LNCaP clone FGC (cell line): ENCODE measurements around the gene HECTD4.
"Not testable (repeated sequence)": the region's sequence is repeated elsewhere in the genome, so short reads cannot be mapped to it uniquely, and the experiment has no call there.

Source experiments
- DNase-seq: peaks from one replicate; pipeline ENCODE4 v3.0.0-alpha.2; 2011; ENCODE audit warnings: low read depth
- H3K4me3 ChIP-seq: 2 replicates; pipeline ENCODE4 v1.5.1; 2011; ENCODE audit warnings: mild to moderate bottlenecking, low read depth, low read length, control low read depth
- TF ChIP-seq, protein P1 (sequence below): IDR thresholded peaks from 2 replicates; pipeline ENCODE4 v1.5.1; 2012; ENCODE audit warnings: mild to moderate bottlenecking; ENCODE audit not compliant: control insufficient read depth, insufficient read depth; ENCODE audit errors: extremely low read depth

The HECTD4 gene

DNA sequence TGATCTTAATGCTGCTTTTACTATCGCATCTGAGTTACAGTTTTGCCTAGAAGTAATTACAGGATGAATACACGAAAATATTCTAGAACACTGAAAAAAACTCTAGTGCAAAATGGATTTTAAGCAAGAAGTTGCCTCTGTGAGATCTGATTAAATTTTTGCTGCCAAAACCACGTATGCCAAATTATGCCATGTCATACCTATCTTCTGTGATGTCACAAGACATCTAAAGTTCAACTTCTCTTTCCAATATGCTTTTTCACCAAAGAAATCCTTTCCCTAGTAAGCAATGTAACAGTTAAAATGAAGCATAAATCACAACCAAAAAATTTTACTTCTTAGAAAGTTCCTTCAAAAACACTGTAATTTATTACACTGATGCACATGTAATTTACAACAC, 39.6 kb downstream of the HECTD4 start:
- no peak for DNase-seq
- TF ChIP-seq, protein P1, sequence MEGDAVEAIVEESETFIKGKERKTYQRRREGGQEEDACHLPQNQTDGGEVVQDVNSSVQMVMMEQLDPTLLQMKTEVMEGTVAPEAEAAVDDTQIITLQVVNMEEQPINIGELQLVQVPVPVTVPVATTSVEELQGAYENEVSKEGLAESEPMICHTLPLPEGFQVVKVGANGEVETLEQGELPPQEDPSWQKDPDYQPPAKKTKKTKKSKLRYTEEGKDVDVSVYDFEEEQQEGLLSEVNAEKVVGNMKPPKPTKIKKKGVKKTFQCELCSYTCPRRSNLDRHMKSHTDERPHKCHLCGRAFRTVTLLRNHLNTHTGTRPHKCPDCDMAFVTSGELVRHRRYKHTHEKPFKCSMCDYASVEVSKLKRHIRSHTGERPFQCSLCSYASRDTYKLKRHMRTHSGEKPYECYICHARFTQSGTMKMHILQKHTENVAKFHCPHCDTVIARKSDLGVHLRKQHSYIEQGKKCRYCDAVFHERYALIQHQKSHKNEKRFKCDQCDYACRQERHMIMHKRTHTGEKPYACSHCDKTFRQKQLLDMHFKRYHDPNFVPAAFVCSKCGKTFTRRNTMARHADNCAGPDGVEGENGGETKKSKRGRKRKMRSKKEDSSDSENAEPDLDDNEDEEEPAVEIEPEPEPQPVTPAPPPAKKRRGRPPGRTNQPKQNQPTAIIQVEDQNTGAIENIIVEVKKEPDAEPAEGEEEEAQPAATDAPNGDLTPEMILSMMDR, result no peak
- H3K4me3 ChIP-seq, result no peak overlapping the region

DNA sequence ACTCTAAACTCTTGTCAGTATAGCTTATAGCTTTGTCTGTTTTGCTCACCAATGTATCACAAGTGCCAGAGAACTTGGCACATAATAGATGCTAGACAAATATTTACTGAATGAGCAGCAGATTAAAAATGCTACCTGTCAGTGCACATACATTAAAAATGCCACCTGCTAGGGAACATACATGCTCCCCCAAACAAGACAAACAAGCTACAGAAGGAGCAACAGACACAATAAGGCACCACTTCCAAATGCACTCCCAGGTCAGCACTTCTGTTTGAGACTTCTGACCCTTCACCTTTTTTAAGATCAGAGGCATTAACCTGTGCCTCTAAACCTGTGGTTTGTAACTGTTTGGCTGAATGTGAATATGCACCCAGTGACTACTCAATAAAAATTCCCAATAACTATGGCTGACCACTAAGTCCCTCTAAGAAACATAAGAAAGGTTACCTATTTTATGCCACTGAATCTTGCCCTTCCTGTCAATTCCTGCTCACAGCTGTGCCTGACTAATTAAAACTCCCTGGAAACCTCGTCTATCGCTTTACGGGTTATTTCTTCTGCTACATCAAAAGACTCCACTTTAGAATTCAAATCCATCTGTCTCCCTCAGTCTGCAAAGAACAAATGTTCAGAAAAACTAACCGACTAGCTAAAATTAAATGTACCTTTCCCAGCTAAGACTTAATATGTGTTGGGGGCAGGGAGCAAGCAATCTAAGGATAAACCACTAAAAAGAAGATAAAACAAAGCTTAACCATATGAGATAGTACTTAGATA, 41.0 kb downstream of the HECTD4 start:
- peak; percentile 81 for DNase-seq
- TF ChIP-seq, protein P1, result no peak
- H3K4me3 ChIP-seq, result no peak overlapping the region

DNA sequence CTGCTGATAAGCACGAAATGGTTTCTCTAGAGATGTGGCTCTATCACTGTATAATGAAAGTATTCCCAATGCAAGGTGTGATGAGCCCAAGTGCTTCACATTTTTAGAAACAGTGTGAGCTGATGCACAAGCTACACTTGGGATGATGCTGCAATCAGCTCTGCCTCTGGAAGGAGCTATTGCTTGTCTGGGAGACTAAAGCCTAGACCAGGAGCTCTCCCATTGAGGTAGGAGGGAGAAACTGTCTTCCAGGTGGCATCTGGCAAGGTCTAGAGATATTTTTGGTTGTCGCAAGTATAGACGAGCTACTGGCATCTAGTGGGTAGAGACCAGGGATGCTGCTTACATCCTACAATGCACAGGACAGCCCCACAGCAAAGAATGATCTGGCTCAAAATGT, 42.0 kb downstream of the HECTD4 start:
- no peak overlapping the region for H3K4me3 ChIP-seq
- no peak for DNase-seq
- TF ChIP-seq, protein P1, result 0 out of 2 replicates have a peak, but pooled peaks have one; percentile 13

DNA sequence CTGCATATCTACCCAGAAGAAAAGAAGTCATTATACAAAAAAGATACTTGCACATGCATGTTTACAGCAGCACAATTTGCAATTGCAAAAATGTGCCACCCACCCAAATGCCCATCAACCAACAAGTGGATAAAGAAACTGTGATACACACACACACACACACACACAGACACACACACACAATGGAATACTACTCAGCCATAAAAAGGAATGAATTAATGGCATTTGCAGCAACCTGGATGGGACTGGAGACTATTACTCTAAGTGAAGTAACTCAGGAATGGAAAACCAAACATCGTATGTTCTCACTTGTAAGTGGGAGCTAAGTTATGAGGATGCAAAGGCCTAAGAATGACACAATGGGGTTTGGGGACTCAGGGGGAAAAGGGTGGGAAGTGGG, 47.2 kb downstream of the HECTD4 start:
- DNase-seq, H3K4me3 ChIP-seq: not testable (repeated sequence)

GRCh38 chr12:112333019-112333418, 49.2 kb downstream of the HECTD4 start:
- H3K4me3 ChIP-seq, result no peak overlapping the region
- DNase-seq, result no peak
- TF ChIP-seq, protein P1, result no peak

DNA sequence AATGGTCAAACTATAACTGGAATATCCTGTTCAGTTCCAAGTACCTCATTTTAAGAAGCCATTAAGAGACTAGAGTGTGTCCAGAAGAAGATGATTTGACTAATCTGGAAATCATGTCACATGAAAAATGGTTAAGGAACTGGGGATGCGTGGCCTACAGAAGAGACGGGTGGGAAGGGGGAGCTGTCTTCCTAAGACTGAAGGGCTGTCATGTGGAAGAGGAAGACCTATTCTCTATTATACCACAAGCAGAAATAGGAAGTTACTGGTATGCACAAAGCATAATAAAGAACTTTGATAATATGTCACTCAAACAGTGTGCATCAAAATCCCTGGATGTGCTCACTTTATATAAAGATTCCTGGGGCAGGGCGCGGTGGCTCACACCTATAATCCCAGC, 50.3 kb downstream of the HECTD4 start:
- no peak for DNase-seq
- H3K4me3 ChIP-seq, result no peak overlapping the region
- TF ChIP-seq, protein P1, result no peak

DNA sequence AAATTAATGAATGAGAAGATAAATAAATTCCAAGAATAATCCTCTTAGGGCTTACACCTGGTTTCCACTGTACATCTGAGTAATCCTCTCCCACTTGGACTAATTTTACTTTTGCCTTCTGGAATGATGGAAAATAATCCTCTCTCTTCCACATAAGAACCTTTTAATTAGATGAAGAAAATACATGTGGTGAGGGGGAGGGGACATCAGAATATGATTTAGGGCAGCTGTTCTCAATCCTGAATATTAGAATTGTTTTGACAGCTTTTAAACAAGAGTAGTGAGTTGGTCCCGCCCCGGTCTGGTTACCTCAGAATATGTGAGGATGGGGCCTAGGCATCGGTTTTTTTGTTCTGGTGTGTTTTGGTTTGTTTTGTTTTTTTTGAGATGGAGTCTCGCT, 51.5 kb downstream of the HECTD4 start:
- TF ChIP-seq, protein P1, result no peak
- no peak for DNase-seq

More for the DNA sequence above, 51.5 kb downstream of the HECTD4 start:
- H3K4me3 ChIP-seq, result no peak overlapping the region
